Prostate gland (tissue), 2 donors: ENCODE results near the gene ASCC3. TPM values are rescaled to one million over a fixed set of nuclear protein-coding genes. Genes with fewer than 3 reads are reported as not detected.

Experiments
- DNase-seq: peaks from one replicate; pipeline ENCODE4 v3.0.0-alpha.2; 2019; ENCODE audit warnings: low spot score
- H3K27ac ChIP-seq, 2 donors: fragments of 200-600 bp; sonication (generic); 2 replicates each; pipeline ENCODE4 v1.5.1; 2017 to 2019
- H3K27me3 ChIP-seq: fragments of 200-600 bp; sonication (generic); replicated peaks from 2 replicates; pipeline ENCODE4 v1.5.1; 2019; ENCODE audit not compliant: insufficient read depth
- H3K36me3 ChIP-seq, 2 donors: fragments of 200-600 bp; sonication (generic); 1 replicate in 1 of 2; 2 replicates in 1 of 2; pipeline versions ENCODE4 v1.5.1 to v1.8.1; 2017 to 2019
- H3K4me1 ChIP-seq: fragments of 200-600 bp; sonication (generic); replicated peaks from 2 replicates; pipeline ENCODE4 v1.5.1; 2019
- H3K4me3 ChIP-seq, 2 donors: fragments of 200-600 bp; sonication (generic); 2 replicates each; pipeline ENCODE4 v1.5.1; 2017 to 2019
- H3K9me3 ChIP-seq: fragments of 200-600 bp; sonication (generic); 2 replicates; pipeline ENCODE4 v1.5.1; 2017
- CTCF ChIP-seq, 4 experiments: fragments of 200-600 bp in 2 of 4; fragments of 450-650 bp in 2 of 4; sonication (generic) in 2 of 4; IDR thresholded peaks; 1 replicate in 3 of 4; 2 replicates in 1 of 4; pipeline ENCODE4 v1.5.1; 2016 to 2019; ENCODE audit warnings: antibody characterized with exemption in 4 of 4, mild to moderate bottlenecking in 2 of 4, moderate library complexity in 2 of 4
- POLR2A ChIP-seq: fragments of 450-650 bp; IDR thresholded peaks from one replicate; pipeline ENCODE4 v1.6.1; 2016; ENCODE audit warnings: antibody characterized with exemption, mild to moderate bottlenecking
- POLR2AphosphoS5 ChIP-seq: sonication (generic); formaldehyde crosslinking; IDR thresholded peaks from one replicate; pipeline ENCODE4 v1.6.1; 2017; ENCODE audit warnings: antibody characterized with exemption
- WGBS: methylation state at CpG from one replicate; pipeline ENCODE4 v1.1.5; 2018; 5-methylcytosine and 5-hydroxymethylcytosine counted together
- intact Hi-C: fragments of 100-400 bp; cut with DNase I; formaldehyde crosslinking; loops from one replicate; pipeline ENCODE4 v1.14.2; 2022
- total RNA-seq, 2 donors: library from RNA; depleted of rRNA; stranded (reverse); fragments of >200 nt; gene quantifications; one replicate each; pipeline ENCODE4 v1.1.0, GENCODE V29; 2016

The ASCC3 gene
- total RNA-seq, 2 donors from 2014 or later, result 27.6 to 35.9 TPM

- no peak for DNase-seq
- H3K9me3 ChIP-seq, result no peaks in the 10 kb centered on the region
- no peak overlapping the region for H3K4me3 ChIP-seq
- no peak for TF ChIP-seq CTCF (IDR thresholded peaks at IDR 0.05)
- 7% methylated on average over 49 of the region's 49 CpGs for WGBS
- H3K27me3 ChIP-seq, result peaks cover 54% of the 10 kb centered on the region
- intact Hi-C loops, result no loop called here
- no peak overlapping the region for H3K27ac ChIP-seq
- H3K36me3 ChIP-seq, result no peaks in the 10 kb centered on the region
- H3K4me1 ChIP-seq, result no peaks in the 10 kb centered on the region
Measured at GRCh38 chr6:100467129-100468015, 413.8 kb downstream of the ASCC3 start.

DNA sequence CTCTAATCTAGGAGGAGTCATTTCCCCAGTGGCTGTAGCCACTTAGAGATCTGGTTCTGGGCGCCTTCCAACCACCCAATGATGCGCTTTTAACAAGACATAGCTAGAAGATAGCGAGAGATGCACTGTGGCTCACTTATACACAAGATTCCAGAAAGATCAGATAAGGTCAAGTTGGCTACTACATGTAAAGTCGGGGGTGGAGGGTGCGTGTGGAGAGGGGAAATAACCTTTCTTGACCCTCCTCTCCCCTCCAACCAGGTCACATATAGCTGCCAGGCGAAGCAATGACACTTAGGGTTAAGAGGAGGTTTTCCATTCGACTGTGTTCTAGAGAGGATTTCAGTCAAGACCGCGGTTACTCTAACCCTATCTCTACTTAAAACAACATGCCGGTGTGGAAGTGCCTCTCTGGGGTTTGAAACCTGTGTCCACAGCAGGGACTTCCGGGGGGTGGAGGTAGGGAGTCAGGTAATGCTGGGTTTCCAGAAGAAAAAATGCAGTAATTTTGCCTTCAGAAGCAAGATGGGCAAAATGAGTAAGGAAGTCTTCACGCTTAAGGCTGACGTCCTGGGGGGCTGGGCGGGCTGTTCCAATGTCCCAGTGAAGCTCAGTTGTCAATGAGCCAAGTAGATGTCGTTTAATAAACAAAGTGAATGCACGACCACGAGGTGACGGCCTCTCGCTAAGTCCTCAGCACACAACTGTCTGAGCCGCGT is 414.6 kb downstream of the ASCC3 start:
- Histone ChIP-seq H3K27ac (no peak overlapping the region), H3K9me3 (no peaks in the 10 kb centered on the region), H3K36me3 (no peaks in the 10 kb centered on the region), H3K4me1 (no peaks in the 10 kb centered on the region), H3K4me3 (no peak overlapping the region), H3K27me3 (peaks cover 57% of the 10 kb centered on the region)
- WGBS, result 8% methylated on average over 21 of the region's 21 CpGs
- intact Hi-C loops, result no loop called here
- TF ChIP-seq CTCF (IDR thresholded peaks at IDR 0.05) (no peak), POLR2A (no peak), POLR2AphosphoS5 (no peak)
- no peak for DNase-seq

DNA sequence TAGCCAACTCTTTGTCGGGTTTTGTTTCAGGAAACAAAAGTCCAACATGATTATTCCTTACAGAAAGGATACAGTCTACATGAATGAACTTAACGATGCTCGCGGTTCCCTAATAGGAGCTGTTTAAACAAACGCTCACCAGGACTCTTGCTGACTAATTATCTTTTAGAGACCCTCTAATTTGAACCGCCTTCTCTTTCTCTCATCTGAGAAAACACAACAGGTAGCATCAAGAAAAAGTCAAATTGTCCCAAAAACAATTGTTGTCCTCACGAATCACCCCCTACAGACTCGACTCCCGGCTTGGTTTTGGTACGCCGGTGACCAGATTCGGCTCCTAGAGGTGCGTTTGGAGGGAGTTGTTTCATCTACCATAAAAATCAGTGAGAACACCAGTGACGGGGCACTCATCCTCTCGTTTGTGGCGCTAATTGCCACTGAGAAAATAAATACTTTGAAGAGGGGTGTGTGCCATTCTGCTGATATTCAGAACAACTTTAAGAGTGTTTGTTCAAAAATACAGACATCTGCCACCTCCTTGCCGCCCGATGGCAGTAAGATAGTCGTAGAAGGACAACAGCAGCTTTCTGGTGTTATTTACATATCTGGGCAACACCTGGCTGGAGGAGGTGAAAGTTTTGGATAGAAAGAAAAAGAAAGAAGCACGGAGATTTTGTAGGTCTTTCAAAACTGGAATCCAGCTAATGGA is 415.3 kb downstream of the ASCC3 start:
- no peaks in the 10 kb centered on the region for H3K9me3 ChIP-seq
- H3K36me3 ChIP-seq, result no peaks in the 10 kb centered on the region
- no peak for DNase-seq
- TF ChIP-seq POLR2AphosphoS5, result no peak
- no peak for TF ChIP-seq CTCF (IDR thresholded peaks at IDR 0.05)
- TF ChIP-seq POLR2A, result no peak
- intact Hi-C loops, result no loop called here
- 6% methylated on average over 20 of the region's 20 CpGs for whole genome bisulfite sequencing
- no peak overlapping the region for H3K27ac ChIP-seq
- H3K27me3 ChIP-seq, result peaks cover 64% of the 10 kb centered on the region
- H3K4me3 ChIP-seq, result no peak overlapping the region
- no peaks in the 10 kb centered on the region for H3K4me1 ChIP-seq

GRCh38 chr6:100464903-100465700 is 416.0 kb downstream of the ASCC3 start, which contains the start of gene SIM1:
Gene SIM1 (minus strand): TSS chr6:100464921. CDS start chr6:100463468, 1,453 bp downstream.
- no peak for DNase-seq
- Histone ChIP-seq H3K4me1 (no peaks in the 10 kb centered on the region), H3K27me3 (peaks cover 68% of the 10 kb centered on the region), H3K27ac (no peak within 1 kb of the TSS), H3K4me3 (no peak within 1 kb of the TSS), H3K36me3 (no peaks in the 10 kb centered on the region), H3K9me3 (no peaks in the 10 kb centered on the region)
- intact Hi-C loops, result no loop called here
- TF ChIP-seq CTCF (IDR thresholded peaks at IDR 0.05) (no peak), POLR2AphosphoS5 (no peak), POLR2A (no peak)
- WGBS, result 7% methylated on average over 59 of the region's 66 CpGs
